Naive thymus-derived CD4-positive, alpha-beta T cell (primary cell): Measurements from ENCODE around the gene CATSPERB. TPM values are rescaled to one million over a fixed set of nuclear protein-coding genes. Genes with fewer than 3 reads are reported as not detected.
"Not testable (repeated sequence)": the region's sequence is repeated elsewhere in the genome, so short reads cannot be mapped to it uniquely, and the experiment has no call there.

ENCODE experiments used
- ATAC-seq: fragments of 150-1000 bp; cut with Tn5 transposase; 2 replicates; pipeline ENCODE4 v1.10.0; 2021; ENCODE audit warnings: mild to moderate bottlenecking, moderate library complexity
- CTCF ChIA-PET: fragments of 350-600 bp; sonication (Branson Sonifier 250); formaldehyde crosslinking; loops from one replicate; lab custom pipeline; 2021; ENCODE audit warnings: antibody characterized with exemption; lab: Charles Lee
- POLR2A ChIA-PET: fragments of 350-600 bp; sonication (Branson Sonifier 250); formaldehyde crosslinking; loops from one replicate; lab custom pipeline; 2021; ENCODE audit warnings: antibody characterized with exemption, inconsistent platforms; lab: Charles Lee
- DNase-seq, 9 donors: peaks; one replicate each; pipeline versions ENCODE4 v3.0.0 to v3.0.0-alpha.2; 2020 to 2022; ENCODE audit warnings: mixed read lengths in 1 of 9
- H3K27ac ChIP-seq: one replicate; pipeline ENCODE4 v1.7.0; 2013; ENCODE audit warnings: mild to moderate bottlenecking, low read depth, low read length, moderate library complexity
- H3K27me3 ChIP-seq, 2 donors: one replicate each; pipeline ENCODE4 v1.7.0; 2013; ENCODE audit warnings: low read length in 2 of 2, mild to moderate bottlenecking in 2 of 2, moderate library complexity in 2 of 2; ENCODE audit not compliant: control insufficient read depth in 2 of 2, insufficient read depth in 2 of 2
- H3K36me3 ChIP-seq, 3 experiments: 1 replicate in 2 of 3; 2 replicates in 1 of 3; pipeline ENCODE4 v1.7.0; 2013; ENCODE audit warnings: low read length in 3 of 3, mild to moderate bottlenecking in 3 of 3, moderate library complexity in 1 of 3; ENCODE audit not compliant: insufficient read depth in 3 of 3, control insufficient read depth in 2 of 3
- H3K4me1 ChIP-seq, 2 donors: one replicate each; pipeline ENCODE4 v1.7.0; 2013; ENCODE audit warnings: low read length in 2 of 2, mild to moderate bottlenecking in 2 of 2, moderate library complexity in 1 of 2; ENCODE audit not compliant: control insufficient read depth in 2 of 2, insufficient read depth in 2 of 2
- H3K4me3 ChIP-seq: 2 replicates; pipeline ENCODE4 v1.7.0; 2013; ENCODE audit warnings: mild to moderate bottlenecking, low read length
- H3K9me3 ChIP-seq, 3 experiments: 1 replicate in 2 of 3; 2 replicates in 1 of 3; pipeline ENCODE4 v1.7.0; 2013; ENCODE audit warnings: low read length in 3 of 3; ENCODE audit not compliant: control insufficient read depth in 2 of 3
- H3K27ac Mint-ChIP-seq, 9 donors: one replicate each; pipeline ENCODE4 v1.8.0; 2020 to 2022; ENCODE audit warnings: mixed read lengths in 9 of 9, mild to moderate bottlenecking in 8 of 9, moderate library complexity in 5 of 9, inconsistent platforms in 2 of 9
- H3K27me3 Mint-ChIP-seq, 5 donors: one replicate each; pipeline ENCODE4 v1.8.0; 2021 to 2022; ENCODE audit warnings: mixed read lengths in 5 of 5, mild to moderate bottlenecking in 1 of 5
- H3K36me3 Mint-ChIP-seq, 5 donors: one replicate each; pipeline ENCODE4 v1.8.0; 2020 to 2022; ENCODE audit warnings: mixed read lengths in 5 of 5, mild to moderate bottlenecking in 3 of 5, inconsistent platforms in 1 of 5
- H3K4me1 Mint-ChIP-seq, 7 donors: one replicate each; pipeline ENCODE4 v1.8.0; 2020 to 2022; ENCODE audit warnings: mixed read lengths in 7 of 7, mild to moderate bottlenecking in 3 of 7, inconsistent platforms in 1 of 7
- H3K4me3 Mint-ChIP-seq, 10 donors: one replicate each; pipeline ENCODE4 v1.8.0; 2020 to 2022; ENCODE audit warnings: mild to moderate bottlenecking in 10 of 10, mixed read lengths in 10 of 10, moderate library complexity in 6 of 10, inconsistent platforms in 2 of 10
- H3K9me3 Mint-ChIP-seq, 11 donors: one replicate each; pipeline ENCODE4 v1.8.0; 2020 to 2022; ENCODE audit warnings: mixed read lengths in 11 of 11, mild to moderate bottlenecking in 4 of 11, inconsistent platforms in 1 of 11, moderate library complexity in 1 of 11
- intact Hi-C, 2 donors: fragments of 100-400 bp; cut with micrococcal nuclease; formaldehyde crosslinking; loops; one replicate each; pipeline ENCODE4 v1.15.1; 2023
- polyA plus RNA-seq, 2 donors: library from polyadenylated mRNA; unstranded; fragments of 300-500 nt; fragmentation: Illumina TruSeq; gene quantifications; one replicate each; pipeline ENCODE4 v1.2.3, GENCODE V29; 2021
- total RNA-seq, 6 experiments: library from RNA in 5 of 6; stranded (reverse) in 5 of 6; gene quantifications; 1 replicate in 5 of 6; 2 replicates in 1 of 6; pipeline ENCODE4 v1.2.3 and lab custom pipeline; 2021 to 2026

CATSPERB gene
- total and polyA plus RNA-seq, 7 experiments from 2014 or later: 0.18 to 8.4 (median 4.8) TPM

DNA sequence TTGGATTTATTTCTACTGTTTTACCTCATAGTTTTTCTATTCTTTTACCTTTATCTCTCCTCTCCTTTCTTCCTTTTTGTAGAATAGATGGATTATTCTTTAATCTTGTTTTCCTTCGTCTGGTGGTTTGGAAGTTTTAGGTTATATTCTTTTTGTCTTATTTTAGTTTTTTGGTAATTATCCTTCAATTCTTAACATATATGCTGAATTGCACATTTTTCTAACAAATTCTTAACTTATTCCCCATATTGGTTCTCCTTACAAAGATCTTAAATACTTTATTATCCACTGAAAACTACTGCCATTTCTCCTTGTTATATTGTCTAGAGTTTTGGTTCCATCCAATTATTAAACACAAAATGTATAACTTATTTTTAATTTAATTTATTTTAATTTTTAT, 42.3 kb downstream of the CATSPERB start:
- no peaks in the 10 kb centered on the region for H3K27me3 Mint-ChIP-seq
- Histone ChIP-seq H3K36me3 (no peaks in the 10 kb centered on the region), H3K4me3 (no peak overlapping the region), H3K9me3 (peaks cover 0 to 7% (median 5%) of the 10 kb centered on the region in 3 experiments), H3K27me3 (no peaks in the 10 kb centered on the region), H3K27ac (no peak overlapping the region), H3K4me1 (no peaks in the 10 kb centered on the region)
- no peak overlapping the region for H3K4me3 Mint-ChIP-seq
- no peak overlapping the region for H3K27ac Mint-ChIP-seq
- DNase-seq: no peak
- POLR2A ChIA-PET: no interaction called here
- CTCF ChIA-PET: interaction anchor here (1.0 kb wide), 1 partner anchor 42 kb away, joined by 3 read pairs; no protein-coding TSS in a partner anchor
- intact Hi-C loops: no loop called here
- peaks cover 5 to 21% (median 16%) of the 10 kb centered on the region in 5 donors for H3K36me3 Mint-ChIP-seq
- no peak for ATAC-seq
- H3K4me1 Mint-ChIP-seq: peaks cover 0 to under 1% (median 0%) of the 10 kb centered on the region in 7 donors
- peaks cover 0 to 9% (median 5%) of the 10 kb centered on the region in 11 donors for H3K9me3 Mint-ChIP-seq

DNA sequence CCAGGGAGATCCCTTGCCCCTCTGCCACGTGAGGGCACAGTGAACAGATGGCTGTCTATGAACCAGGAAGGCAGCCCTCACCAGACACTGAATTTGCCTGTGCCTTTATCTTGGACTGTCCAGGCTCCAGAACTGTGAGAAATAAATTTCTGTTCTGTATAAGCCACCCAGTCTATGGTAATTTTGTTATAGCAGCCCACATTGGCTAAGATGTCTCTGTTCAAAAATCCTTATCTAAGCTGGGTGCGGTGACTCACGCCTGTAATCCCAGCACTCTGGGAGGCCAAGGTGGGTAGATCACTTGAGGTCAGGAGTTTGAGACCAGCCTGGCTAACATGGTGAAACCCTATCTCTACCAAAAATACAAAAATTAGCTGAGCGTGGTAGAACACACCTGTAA, 44.5 kb downstream of the CATSPERB start:
- Mint-ChIP-seq H3K9me3 (peaks cover 0 to 11% (median 5%) of the 10 kb centered on the region in 11 donors), H3K36me3 (peaks cover 5 to 21% (median 17%) of the 10 kb centered on the region in 5 donors)
- CTCF ChIA-PET, H3K4me1 ChIP-seq, H3K9me3 ChIP-seq, intact Hi-C loops, H3K27ac Mint-ChIP-seq, H3K27me3 ChIP-seq, H3K27ac ChIP-seq, H3K27me3 Mint-ChIP-seq, DNase-seq, H3K4me3 ChIP-seq, ATAC-seq, H3K4me1 Mint-ChIP-seq, H3K4me3 Mint-ChIP-seq, POLR2A ChIA-PET, H3K36me3 ChIP-seq: not testable (repeated sequence)

- Histone ChIP-seq H3K9me3 (peaks cover 0 to 5% (median 1%) of the 10 kb centered on the region in 3 experiments), H3K36me3 (no peaks in the 10 kb centered on the region), H3K4me1 (no peaks in the 10 kb centered on the region), H3K27ac (no peak overlapping the region), H3K4me3 (no peak overlapping the region), H3K27me3 (no peaks in the 10 kb centered on the region)
- no peak overlapping the region for H3K27ac Mint-ChIP-seq
- ChIA-PET POLR2A (no interaction called here), CTCF (no interaction called here)
- ATAC-seq (no peak), DNase-seq (no peak)
- peaks cover 0 to 9% (median 3%) of the 10 kb centered on the region in 11 donors for H3K9me3 Mint-ChIP-seq
- H3K4me3 Mint-ChIP-seq: no peak overlapping the region
- H3K27me3 Mint-ChIP-seq: no peaks in the 10 kb centered on the region
- intact Hi-C loops: no loop called here
- peaks cover 0 to 25% (median 0%) of the 10 kb centered on the region in 7 donors for H3K4me1 Mint-ChIP-seq
- peaks cover 3 to 23% (median 8%) of the 10 kb centered on the region in 5 donors for H3K36me3 Mint-ChIP-seq
These were observed 46.3 kb downstream of the CATSPERB start for GRCh38 chr14:91685600-91685999.

GRCh38 chr14:91681893-91682563, 49.9 kb downstream of the CATSPERB start:
- Mint-ChIP-seq H3K9me3 (peaks cover 0 to 16% (median 5%) of the 10 kb centered on the region in 11 donors), H3K4me3 (peak overlapping the region in 1 of 10 donors; percentile 66), H3K36me3 (peaks cover 2 to 38% (median 12%) of the 10 kb centered on the region in 5 donors), H3K27ac (peak overlapping the region in 1 of 9 donors; percentile 71), H3K27me3 (no peaks in the 10 kb centered on the region), H3K4me1 (peaks cover 0 to 27% (median 0%) of the 10 kb centered on the region in 7 donors)
- H3K36me3 ChIP-seq: no peaks in the 10 kb centered on the region
- intact Hi-C loops: no loop called here
- H3K4me1 ChIP-seq: no peaks in the 10 kb centered on the region
- ChIA-PET CTCF (no interaction called here), POLR2A (no interaction called here)
- H3K27me3 ChIP-seq: no peaks in the 10 kb centered on the region
- ATAC-seq: no peak
- H3K4me3 ChIP-seq: no peak overlapping the region
- no peak for DNase-seq
- no peaks in the 10 kb centered on the region for H3K9me3 ChIP-seq
- H3K27ac ChIP-seq: no peak overlapping the region

GRCh38 chr14:91681118-91681517, 50.8 kb downstream of the CATSPERB start:
- H3K27me3 ChIP-seq: no peaks in the 10 kb centered on the region
- no peak for ATAC-seq
- peaks cover 0 to 18% (median 6%) of the 10 kb centered on the region in 11 donors for H3K9me3 Mint-ChIP-seq
- POLR2A ChIA-PET: no interaction called here
- H3K9me3 ChIP-seq: no peaks in the 10 kb centered on the region
- H3K4me3 ChIP-seq: no peak overlapping the region
- H3K4me3 Mint-ChIP-seq: no peak overlapping the region
- H3K36me3 ChIP-seq: no peaks in the 10 kb centered on the region
- no peak overlapping the region for H3K27ac Mint-ChIP-seq
- peaks cover 0 to 27% (median 0%) of the 10 kb centered on the region in 7 donors for H3K4me1 Mint-ChIP-seq
- no peak for DNase-seq
- CTCF ChIA-PET: no interaction called here
- H3K27ac ChIP-seq: no peak overlapping the region
- intact Hi-C loops: no loop called here
- H3K27me3 Mint-ChIP-seq: no peaks in the 10 kb centered on the region
- H3K4me1 ChIP-seq: no peaks in the 10 kb centered on the region
- H3K36me3 Mint-ChIP-seq: peaks cover 4 to 43% (median 17%) of the 10 kb centered on the region in 5 donors

- Mint-ChIP-seq H3K27me3 (no peaks in the 10 kb centered on the region), H3K36me3 (peaks cover 4 to 52% (median 17%) of the 10 kb centered on the region in 5 donors), H3K4me3 (no peak overlapping the region), H3K27ac (no peak overlapping the region), H3K4me1 (peaks cover 0 to 27% (median 0%) of the 10 kb centered on the region in 7 donors), H3K9me3 (peaks cover 0 to 25% (median 6%) of the 10 kb centered on the region in 11 donors)
- CTCF ChIA-PET: interaction anchor here (0.6 kb wide), 1 partner anchor 1630 kb away, joined by 5 read pairs; no protein-coding TSS in a partner anchor
- Histone ChIP-seq H3K4me3 (no peak overlapping the region), H3K27ac (no peak overlapping the region), H3K4me1 (no peaks in the 10 kb centered on the region), H3K36me3 (no peaks in the 10 kb centered on the region), H3K27me3 (no peaks in the 10 kb centered on the region), H3K9me3 (no peaks in the 10 kb centered on the region)
- no peak for ATAC-seq
- intact Hi-C loops: no loop called here
- POLR2A ChIA-PET: no interaction called here
- DNase-seq: no peak
These were observed 52.6 kb downstream of the CATSPERB start for GRCh38 chr14:91679273-91679672.
